Endodermal cell (in vitro differentiated cells): ENCODE data around the gene PINK1. TPM values are rescaled to one million over a fixed set of nuclear protein-coding genes. Genes with fewer than 3 reads are reported as not detected.
"Not testable (repeated sequence)": the region's sequence is repeated elsewhere in the genome, so short reads cannot be mapped to it uniquely, and the experiment has no call there.

Experiments used
- DNase-seq: peaks from one replicate; pipeline ENCODE4 v3.0.0-alpha.2; 2017
- H3K27ac ChIP-seq: 2 replicates; pipeline ENCODE4 v1.5.1; 2013; ENCODE audit warnings: mild to moderate bottlenecking, low read depth, low read length, moderate library complexity
- H3K27me3 ChIP-seq: 2 replicates; pipeline ENCODE4 v1.6.1; 2013; ENCODE audit warnings: mild to moderate bottlenecking, low read length, moderate library complexity; ENCODE audit not compliant: insufficient read depth, control insufficient read depth, poor library complexity, severe bottlenecking
- H3K36me3 ChIP-seq: 2 replicates; pipeline ENCODE4 v1.7.0; 2013; ENCODE audit warnings: mild to moderate bottlenecking, low read length, moderate library complexity; ENCODE audit not compliant: control insufficient read depth, insufficient read depth
- H3K4me1 ChIP-seq: one replicate; pipeline ENCODE4 v1.7.0; 2013; ENCODE audit warnings: low read length; ENCODE audit not compliant: control insufficient read depth, insufficient read depth
- H3K4me3 ChIP-seq: 2 replicates; pipeline ENCODE4 v1.5.1; 2013; ENCODE audit warnings: mild to moderate bottlenecking, low read length, moderate library complexity
- H3K9ac ChIP-seq: 2 replicates; pipeline ENCODE4 v1.6.1; 2013; ENCODE audit warnings: mild to moderate bottlenecking, low read length, moderate library complexity; ENCODE audit not compliant: poor library complexity, severe bottlenecking; ENCODE audit errors: extremely low read depth
- H3K9me3 ChIP-seq: 2 replicates; pipeline ENCODE4 v1.6.1; 2013; ENCODE audit warnings: mild to moderate bottlenecking, low read length, moderate library complexity; ENCODE audit not compliant: control insufficient read depth
- H3K27ac Mint-ChIP-seq: 2 replicates; pipeline ENCODE4 v1.8.0; 2020; ENCODE audit warnings: mixed read lengths
- H3K27me3 Mint-ChIP-seq: 2 replicates; pipeline ENCODE4 v1.8.0; 2021; ENCODE audit warnings: mild to moderate bottlenecking, mixed read lengths; ENCODE audit not compliant: insufficient read depth
- H3K36me3 Mint-ChIP-seq: 2 replicates; pipeline ENCODE4 v1.8.0; 2020; ENCODE audit warnings: low read depth, mixed read lengths
- H3K4me1 Mint-ChIP-seq: 2 replicates; pipeline ENCODE4 v1.8.0; 2020; ENCODE audit warnings: mixed read lengths
- H3K4me3 Mint-ChIP-seq: 2 replicates; pipeline ENCODE4 v1.8.0; 2020; ENCODE audit warnings: mild to moderate bottlenecking, moderate library complexity, mixed read lengths
- H3K9me3 Mint-ChIP-seq: 2 replicates; pipeline ENCODE4 v1.8.0; 2020; ENCODE audit warnings: mild to moderate bottlenecking, mixed read lengths
- WGBS, 2 experiments: methylation state at CpG; one replicate each; pipeline versions ENCODE4 v1.1.5 to v1.1.7; 2013; ENCODE audit warnings: missing lambda C conversion rate in 2 of 2, mixed read lengths in 1 of 2; ENCODE audit not compliant: insufficient coverage in 1 of 2, insufficient read length in 1 of 2; 5-methylcytosine and 5-hydroxymethylcytosine counted together
- total RNA-seq, 2 donors: library from RNA; stranded (reverse); fragmentation: NEBNext Ultra II Directional in 1 of 2; extraction: Animal tissue kit (Norgen Biotek cat#: 25700) in 1 of 2; gene quantifications; 2 replicates in 1 of 2; 3 replicates in 1 of 2; pipeline ENCODE4 v1.2.1, GENCODE V29; 2021
- TF ChIP-seq, protein P1 (sequence below): fragments of 200-600 bp; sonication (generic); conservative IDR thresholded peaks from 2 replicates; pipeline ENCODE4 v1.5.0; 2021; ENCODE audit warnings: antibody characterized with exemption, mild to moderate bottlenecking

Gene PINK1
- total RNA-seq, 2 donors from 2014 or later, result 26.3 to 27.7 TPM

DNA sequence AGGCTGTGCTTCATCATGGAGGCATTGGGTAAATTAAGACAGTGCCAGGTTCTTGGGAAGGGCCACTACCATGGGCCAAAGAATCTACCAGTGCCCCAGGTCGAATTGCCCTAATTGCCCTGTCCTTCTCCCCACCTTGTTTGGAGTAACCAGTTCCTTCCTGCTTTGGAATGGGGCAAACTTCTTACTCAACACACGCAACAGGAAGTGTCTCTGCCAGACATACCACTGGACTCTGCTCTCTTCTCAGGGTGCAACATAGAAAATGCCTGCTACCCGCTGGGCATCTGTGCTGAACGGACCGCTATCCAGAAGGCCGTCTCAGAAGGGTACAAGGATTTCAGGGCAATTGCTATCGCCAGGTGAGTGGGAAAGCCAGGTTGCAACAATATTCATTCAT, 28.6 kb upstream of the PINK1 start:
- Mint-ChIP-seq H3K9me3 (no peaks in the 10 kb centered on the region), H3K36me3 (peaks cover 12% of the 10 kb centered on the region), H3K27ac (no peak overlapping the region), H3K27me3 (no peaks in the 10 kb centered on the region), H3K4me1 (peaks cover 9% of the 10 kb centered on the region), H3K4me3 (no peak overlapping the region)
- DNase-seq, result no peak
- no peak overlapping the region for H3K27ac ChIP-seq
- H3K4me1 ChIP-seq, result no peaks in the 10 kb centered on the region
- TF ChIP-seq, protein P1, sequence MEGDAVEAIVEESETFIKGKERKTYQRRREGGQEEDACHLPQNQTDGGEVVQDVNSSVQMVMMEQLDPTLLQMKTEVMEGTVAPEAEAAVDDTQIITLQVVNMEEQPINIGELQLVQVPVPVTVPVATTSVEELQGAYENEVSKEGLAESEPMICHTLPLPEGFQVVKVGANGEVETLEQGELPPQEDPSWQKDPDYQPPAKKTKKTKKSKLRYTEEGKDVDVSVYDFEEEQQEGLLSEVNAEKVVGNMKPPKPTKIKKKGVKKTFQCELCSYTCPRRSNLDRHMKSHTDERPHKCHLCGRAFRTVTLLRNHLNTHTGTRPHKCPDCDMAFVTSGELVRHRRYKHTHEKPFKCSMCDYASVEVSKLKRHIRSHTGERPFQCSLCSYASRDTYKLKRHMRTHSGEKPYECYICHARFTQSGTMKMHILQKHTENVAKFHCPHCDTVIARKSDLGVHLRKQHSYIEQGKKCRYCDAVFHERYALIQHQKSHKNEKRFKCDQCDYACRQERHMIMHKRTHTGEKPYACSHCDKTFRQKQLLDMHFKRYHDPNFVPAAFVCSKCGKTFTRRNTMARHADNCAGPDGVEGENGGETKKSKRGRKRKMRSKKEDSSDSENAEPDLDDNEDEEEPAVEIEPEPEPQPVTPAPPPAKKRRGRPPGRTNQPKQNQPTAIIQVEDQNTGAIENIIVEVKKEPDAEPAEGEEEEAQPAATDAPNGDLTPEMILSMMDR, result no peak
- no peak overlapping the region for H3K9ac ChIP-seq
- 93% methylated on average over 5 to 7 of the region's 7 CpGs for WGBS, 2 experiments
- H3K4me3 ChIP-seq, result no peak overlapping the region
- H3K36me3 ChIP-seq, result no peaks in the 10 kb centered on the region
- no peaks in the 10 kb centered on the region for H3K27me3 ChIP-seq
- no peaks in the 10 kb centered on the region for H3K9me3 ChIP-seq

- not testable (repeated sequence) for H3K36me3 Mint-ChIP-seq, H3K27ac Mint-ChIP-seq, H3K9ac ChIP-seq, DNase-seq, H3K4me3 Mint-ChIP-seq, H3K4me1 ChIP-seq, H3K4me3 ChIP-seq, H3K9me3 ChIP-seq, H3K27ac ChIP-seq, H3K4me1 Mint-ChIP-seq, H3K9me3 Mint-ChIP-seq, H3K27me3 Mint-ChIP-seq, H3K36me3 ChIP-seq, H3K27me3 ChIP-seq
- 90 to 97% methylated on average over 3 to 5 of the region's 7 CpGs for WGBS, 2 experiments
These were observed 26.3 kb upstream of the PINK1 start for GRCh38 chr1:20606801-20607570.

- no peak for DNase-seq
- H3K9me3 ChIP-seq, result no peaks in the 10 kb centered on the region
- H3K4me1 Mint-ChIP-seq, result peaks cover 12% of the 10 kb centered on the region
- no peaks in the 10 kb centered on the region for H3K36me3 ChIP-seq
- no peak overlapping the region for H3K4me3 Mint-ChIP-seq
- WGBS, 2 experiments, result 90 to 92% methylated on average over 3 to 6 of the region's 6 CpGs
- no peak overlapping the region for H3K27ac ChIP-seq
- H3K4me3 ChIP-seq, result no peak overlapping the region
- no peaks in the 10 kb centered on the region for H3K9me3 Mint-ChIP-seq
- no peaks in the 10 kb centered on the region for H3K4me1 ChIP-seq
- TF ChIP-seq, protein P1, result no peak
- H3K36me3 Mint-ChIP-seq, result peaks cover 3% of the 10 kb centered on the region
- no peaks in the 10 kb centered on the region for H3K27me3 ChIP-seq
- no peak overlapping the region for H3K9ac ChIP-seq
- H3K27me3 Mint-ChIP-seq, result no peaks in the 10 kb centered on the region
- peak overlapping the region; percentile 52 for H3K27ac Mint-ChIP-seq
These were observed 23.7 kb upstream of the PINK1 start for GRCh38 chr1:20609541-20609940.

DNA sequence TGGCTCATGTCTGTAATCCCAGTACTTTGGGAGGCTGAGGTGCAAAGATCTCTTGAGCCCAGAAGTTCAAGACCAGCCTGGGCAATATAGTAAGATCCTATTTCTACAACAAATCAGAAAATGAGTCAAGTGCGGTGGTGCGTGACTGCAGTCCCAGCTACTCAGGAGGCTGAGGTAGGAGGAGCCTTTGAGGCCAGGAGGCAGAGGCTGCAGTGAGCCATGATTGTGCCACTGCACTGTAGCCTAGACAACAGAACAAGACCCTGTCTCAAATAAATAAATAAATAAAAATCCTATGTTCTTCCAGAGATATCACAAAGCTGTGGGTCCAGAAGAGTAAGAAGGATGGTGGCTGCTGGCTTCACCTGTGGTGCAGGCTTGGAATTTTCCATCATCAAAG, 22.3 kb upstream of the PINK1 start:
- H3K9me3 ChIP-seq, result no peaks in the 10 kb centered on the region
- H3K4me3 ChIP-seq, result no peak overlapping the region
- H3K36me3 Mint-ChIP-seq, result peaks cover 3% of the 10 kb centered on the region
- no peaks in the 10 kb centered on the region for H3K27me3 ChIP-seq
- H3K4me3 Mint-ChIP-seq, result no peak overlapping the region
- TF ChIP-seq, protein P1, result no peak
- DNase-seq, result no peak
- H3K9me3 Mint-ChIP-seq, result no peaks in the 10 kb centered on the region
- WGBS, 2 experiments, result 100% methylated on average over 2 of the region's 2 CpGs
- H3K4me1 ChIP-seq, result no peaks in the 10 kb centered on the region
- H3K4me1 Mint-ChIP-seq, result peaks cover 12% of the 10 kb centered on the region
- no peaks in the 10 kb centered on the region for H3K27me3 Mint-ChIP-seq
- no peak overlapping the region for H3K27ac Mint-ChIP-seq
- no peak overlapping the region for H3K27ac ChIP-seq
- no peak overlapping the region for H3K9ac ChIP-seq
- H3K36me3 ChIP-seq, result no peaks in the 10 kb centered on the region
